IMR-90 (cell line): Measurements from ENCODE around the gene ADGRA3. TPM values are rescaled to one million over a fixed set of nuclear protein-coding genes. Genes with fewer than 3 reads are reported as not detected.

Experiments used
- ATAC-seq: fragments of 200-7000 bp; cut with Tn5 transposase; 2 replicates; pipeline ENCODE4 v1.9.1; 2020; ENCODE audit warnings: low read depth, mild to moderate bottlenecking, moderate library complexity
- BruUV-seq: library from RNA; stranded (reverse); fragments of 400-500 nt; replicated peaks from 2 replicates; lab custom pipeline; 2021; lab: Mats Ljungman, UMichigan
- CTCF ChIA-PET: fragments of 300-600 bp; formaldehyde crosslinking; extraction: SDS; loops from one replicate; lab custom pipeline; 2021; ENCODE audit warnings: antibody characterized with exemption; lab: Yijun Ruan, JAX
- POLR2A ChIA-PET: fragments of 300-600 bp; sonication (Branson Sonifier 250); formaldehyde crosslinking; loops from one replicate; lab custom pipeline; 2022; ENCODE audit warnings: antibody characterized with exemption; ENCODE audit not compliant: unreplicated experiment; lab: Charles Lee
- DNase-seq: peaks from one replicate; pipeline ENCODE4 v3.0.0; 2013
- H2AFZ ChIP-seq: replicated peaks from 2 replicates; pipeline ENCODE3; 2013; ENCODE audit warnings: low read length, mild to moderate bottlenecking; ENCODE audit not compliant: poor library complexity
- H2AK5ac ChIP-seq: 2 replicates; pipeline ENCODE4 v1.6.1; 2013; ENCODE audit warnings: low read depth, low read length, inconsistent platforms
- H2AK9ac ChIP-seq: replicated peaks from 2 replicates; pipeline ENCODE3; 2013; ENCODE audit warnings: mild to moderate bottlenecking, low read depth, low read length, moderate library complexity; ENCODE audit not compliant: poor library complexity
- H2BK120ac ChIP-seq: 2 replicates; pipeline ENCODE4 v1.6.1; 2013; ENCODE audit warnings: low read depth, low read length, inconsistent platforms
- H2BK15ac ChIP-seq: 3 replicates; pipeline ENCODE4 v1.6.1; 2013; ENCODE audit warnings: low read depth, low read length, inconsistent platforms
- H2BK20ac ChIP-seq: 2 replicates; pipeline ENCODE4 v1.6.1; 2013; ENCODE audit warnings: low read depth, mild to moderate bottlenecking, inconsistent platforms, low read length, moderate library complexity
- H2BK5ac ChIP-seq: 2 replicates; pipeline ENCODE4 v1.6.1; 2013; ENCODE audit warnings: mild to moderate bottlenecking, low read depth, low read length, inconsistent platforms; ENCODE audit not compliant: poor library complexity, severe bottlenecking
- H3K14ac ChIP-seq: replicated peaks from 2 replicates; pipeline ENCODE4 v1.6.1; 2013; ENCODE audit warnings: low read depth, low read length, inconsistent platforms
- H3K18ac ChIP-seq: 2 replicates; pipeline ENCODE4 v1.6.1; 2013; ENCODE audit warnings: low read depth, low read length, control low read depth
- H3K23ac ChIP-seq: 2 replicates; pipeline ENCODE4 v1.6.1; 2013; ENCODE audit warnings: low read depth, low read length, inconsistent platforms
- H3K27ac ChIP-seq: 2 replicates; pipeline ENCODE4 v1.5.1; 2013; ENCODE audit warnings: mild to moderate bottlenecking, control low read depth, low read length; ENCODE audit not compliant: insufficient read depth
- H3K27me3 ChIP-seq: 2 replicates; pipeline ENCODE4 v1.6.1; 2013; ENCODE audit warnings: low read length; ENCODE audit not compliant: control insufficient read depth, insufficient read depth
- H3K36me3 ChIP-seq: 2 replicates; pipeline ENCODE4 v1.6.1; 2013; ENCODE audit warnings: low read length, mixed read lengths; ENCODE audit not compliant: control insufficient read depth, insufficient read depth
- H3K4ac ChIP-seq: 2 replicates; pipeline ENCODE4 v1.6.1; 2013; ENCODE audit warnings: low read depth, low read length, inconsistent platforms
- H3K4me1 ChIP-seq: 2 replicates; pipeline ENCODE4 v1.6.1; 2013; ENCODE audit warnings: low read length, mixed read lengths; ENCODE audit not compliant: control insufficient read depth, insufficient read depth
- H3K4me2 ChIP-seq: 2 replicates; pipeline ENCODE4 v1.6.1; 2013; ENCODE audit warnings: low read depth, mild to moderate bottlenecking, control low read depth, low read length, moderate library complexity
- H3K4me3 ChIP-seq: 2 replicates; pipeline ENCODE4 v1.5.1; 2013; ENCODE audit warnings: low read depth, mild to moderate bottlenecking, control low read depth, low read length, moderate library complexity; ENCODE audit not compliant: insufficient read depth
- H3K56ac ChIP-seq: 2 replicates; pipeline ENCODE4 v1.6.1; 2013; ENCODE audit warnings: low read length, inconsistent platforms; ENCODE audit not compliant: insufficient read depth; ENCODE audit errors: extremely low read depth
- H3K79me1 ChIP-seq, 2 experiments: 2 replicates each; pipeline ENCODE4 v1.6.1; 2013; ENCODE audit warnings: low read length in 2 of 2, inconsistent platforms in 1 of 2, low read depth in 1 of 2
- H3K9ac ChIP-seq: 2 replicates; pipeline ENCODE4 v1.6.1; 2013; ENCODE audit warnings: low read depth, low read length, control low read depth
- H3K9me1 ChIP-seq: 2 replicates; pipeline ENCODE4 v1.6.1; 2013; ENCODE audit warnings: low read length, inconsistent platforms; ENCODE audit not compliant: insufficient read depth
- H3K9me3 ChIP-seq: 2 replicates; pipeline ENCODE4 v1.6.1; 2013; ENCODE audit warnings: low read length; ENCODE audit not compliant: control insufficient read depth, insufficient read depth
- H4K20me1 ChIP-seq: 2 replicates; pipeline ENCODE4 v1.6.1; 2013; ENCODE audit warnings: low read length, inconsistent platforms; ENCODE audit not compliant: insufficient read depth
- H4K5ac ChIP-seq: 2 replicates; pipeline ENCODE4 v1.6.1; 2013; ENCODE audit warnings: mild to moderate bottlenecking, low read depth, low read length, control low read depth
- H4K8ac ChIP-seq, 2 experiments: 2 replicates each; pipeline ENCODE4 v1.6.1; 2013; ENCODE audit warnings: low read depth in 2 of 2, low read length in 2 of 2, control low read depth in 1 of 2, inconsistent platforms in 1 of 2
- H4K91ac ChIP-seq: 2 replicates; pipeline ENCODE4 v1.6.1; 2013; ENCODE audit warnings: low read depth, low read length, inconsistent platforms; ENCODE audit not compliant: insufficient read depth
- ELK1 ChIP-seq: fragments of 150-350 bp; IDR thresholded peaks from 2 replicates; pipeline ENCODE4 v1.6.1; 2016; ENCODE audit warnings: low read depth, mild to moderate bottlenecking, low read length, moderate library complexity, borderline replicate concordance
- FOS ChIP-seq: fragments of 150-350 bp; IDR thresholded peaks from 2 replicates; pipeline ENCODE4 v1.6.1; 2016; ENCODE audit warnings: low read depth, low read length
- RFX5 ChIP-seq: IDR thresholded peaks from 2 replicates; pipeline ENCODE4 v1.8.0; 2012; ENCODE audit warnings: low read depth, mild to moderate bottlenecking, low read length, moderate library complexity
- WGBS, 2 experiments: methylation state at CpG; one replicate each; pipeline versions ENCODE4 v1.1.5 to v1.1.7; 2013; ENCODE audit warnings: missing lambda C conversion rate in 2 of 2; ENCODE audit not compliant: insufficient read length in 1 of 2; ENCODE audit errors: extremely low coverage in 2 of 2; 5-methylcytosine and 5-hydroxymethylcytosine counted together
- dilution Hi-C: fragments of 300-500 bp; cut with HindIII; formaldehyde crosslinking; loops from one replicate; pipeline ENCODE4 v1.14.3; 2018; ENCODE audit warnings: low sequenced_read_pairs; ENCODE audit not compliant: unreplicated experiment
- in situ Hi-C: fragments of 300-500 bp; cut with MboI; formaldehyde crosslinking; loops from 3 replicates; pipeline ENCODE4 v1.14.3; 2019; ENCODE audit warnings: low sequenced_read_pairs, inconsistent platforms, mixed read lengths
- intact Hi-C: fragments of 100-400 bp; cut with micrococcal nuclease; formaldehyde crosslinking; loops from 2 replicates; pipeline ENCODE4 v1.10.0; 2022
- polyA plus RNA-seq, 3 experiments: library from polyadenylated mRNA; depleted of rRNA; stranded (reverse); fragments of >200 nt; gene quantifications; 2 replicates each; pipeline ENCODE4 v1.2.3, GENCODE V29; 2012; ENCODE audit warnings: low replicate concordance in 1 of 3
- total RNA-seq: library from RNA; depleted of rRNA; stranded (reverse); fragments of >200 nt; gene quantifications from 2 replicates; pipeline ENCODE4 v1.2.3, GENCODE V29; 2012

The ADGRA3 gene
- total and polyA plus RNA-seq, 2 of the 4 experiments (the other 2 are of a cell fraction) = 20.1 to 28.0 TPM

- Histone ChIP-seq H2AFZ (no peak overlapping the region), H3K79me1 (peaks cover 35 to 50% of the 10 kb centered on the region in 2 experiments), H3K56ac (no peak overlapping the region), H2BK5ac (no peak overlapping the region), H3K18ac (peak overlapping the region; percentile 4; the same call in 1 of the 2 replicates), H2AK5ac (peak overlapping the region; percentile 59), H3K36me3 (no peaks in the 10 kb centered on the region), H3K4me3 (no peak overlapping the region), H3K27ac (no peak overlapping the region), H3K9ac (no peak overlapping the region), H4K20me1 (peaks cover 15% of the 10 kb centered on the region), H3K9me3 (no peaks in the 10 kb centered on the region), H3K14ac (no peak overlapping the region), H2BK20ac (no peak overlapping the region), H2BK120ac (no peak overlapping the region), H3K9me1 (peaks cover 6% of the 10 kb centered on the region; the same call in 1 of the 2 replicates), H2BK15ac (peak overlapping the region; percentile 58; the same call in 1 of the 3 replicates), H4K91ac (no peak overlapping the region), H3K4ac (no peak overlapping the region), H3K27me3 (no peaks in the 10 kb centered on the region), H4K8ac (no peak overlapping the region), H3K4me2 (no peak overlapping the region; the same call in 1 of the 2 replicates), H2AK9ac (no peak overlapping the region), H4K5ac (no peak overlapping the region), H3K4me1 (peaks cover 4% of the 10 kb centered on the region), H3K23ac (no peak overlapping the region)
- TF ChIP-seq FOS (peak; percentile 78), ELK1 (no peak), RFX5 (no peak)
- ChIA-PET CTCF (no interaction called here), POLR2A (no interaction called here)
- no TSS peak for BruUV-seq
- 93% methylated on average over 4 of the region's 6 CpGs; no CpG with 5 or more reads in 1 of the 2 experiments for WGBS, 2 experiments
- DNase-seq = peak; percentile 87
- in situ Hi-C loops = no loop called here
- intact Hi-C loops = no loop called here
- peak; percentile 53 for ATAC-seq
- dilution Hi-C loops = no loop called here
Observed at GRCh38 chr4:22500831-22501714, 14.8 kb downstream of the ADGRA3 start.
